ENCODE measurements around the gene ABRAXAS1. TPM values are rescaled to one million over a fixed set of nuclear protein-coding genes. Genes with fewer than 3 reads are reported as not detected.

ABRAXAS1 gene
- polyA plus RNA-seq, 1 of the 3 experiments (the other 2 are of a cell fraction) = 4.9 TPM

DNA sequence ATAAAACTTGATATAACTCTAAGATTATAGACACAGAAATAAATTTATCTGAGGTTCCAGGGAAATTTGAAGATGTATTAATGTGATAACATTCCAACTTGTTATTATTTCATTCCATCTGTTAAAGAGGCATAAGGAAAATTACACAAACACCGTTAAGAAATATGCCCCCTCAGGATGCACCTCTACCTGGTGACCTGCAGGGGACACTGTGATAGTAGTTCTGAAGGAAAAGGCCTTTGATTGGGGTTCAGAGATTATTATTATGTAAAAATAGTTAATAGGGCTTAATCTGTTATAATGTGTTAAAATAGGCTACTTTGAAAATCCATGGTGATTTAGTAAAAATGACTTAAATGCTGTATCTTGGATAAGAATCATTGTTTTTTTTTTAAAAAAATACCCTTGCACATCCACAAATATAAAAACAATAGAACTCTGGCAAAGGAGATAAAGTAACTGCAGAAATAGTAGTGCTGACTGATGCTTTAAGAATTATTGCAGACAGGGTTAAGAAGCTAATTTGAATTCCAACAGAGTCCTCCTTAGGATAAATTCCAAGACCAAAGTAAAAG lies 6.1 kb upstream of the ABRAXAS1 start:
- no peaks in the 10 kb centered on the region for H3K79me2 ChIP-seq (ENCODE audit: insufficient read depth)
- H2AFZ ChIP-seq (ENCODE audit: low read depth) = no peak overlapping the region
- no peak overlapping the region for H3K4me3 ChIP-seq (ENCODE audit: low read depth in 2 of 2, low read length in 1 of 2)
- no peaks in the 10 kb centered on the region for H3F3A ChIP-seq (replicated peaks; ENCODE audit: insufficient read depth)
- CTCF ChIA-PET = interaction anchor here (0.8 to 2.0 kb wide), 7 partner anchors 8 to 156 kb away, joined by 3 to 8 read pairs (median 3); partner anchors contain the start of gene GPAT3
- no peaks in the 10 kb centered on the region for H3K27me3 ChIP-seq (ENCODE audit: insufficient read depth)
- H3K4me1 ChIP-seq (ENCODE audit: control insufficient read depth in 1 of 2, insufficient read depth in 2 of 2, low read depth in 1 of 2, low read length in 1 of 2) = 0 out of 4 replicates have a peak, but pooled peaks cover 0 to 6% of the 10 kb centered on the region in 2 experiments
- no peaks in the 10 kb centered on the region for H3K36me3 ChIP-seq (replicated peaks in 1 of 2; ENCODE audit: control insufficient read depth in 1 of 2, insufficient read depth in 2 of 2, low read length in 1 of 2)
- POLR2A ChIA-PET = no interaction called here
- H3K9me2 ChIP-seq = no peaks in the 10 kb centered on the region
- H3K9ac ChIP-seq = no peak overlapping the region
- no peak overlapping the region for H3K4me2 ChIP-seq
- peak; percentile 64 for DNase-seq
- no peak overlapping the region for H3K27ac ChIP-seq (ENCODE audit: low read depth in 2 of 2, low read length in 1 of 2)
- TF ChIP-seq TCF12 (IDR thresholded peaks at IDR 0.05) (no peak), SMC3 (IDR thresholded peaks at IDR 0.05; ENCODE audit: low read depth, low read length) (peak; percentile 63), MXI1 (IDR thresholded peaks at IDR 0.05; ENCODE audit: low read depth, low read length) (no peak), EZH2phosphoT487 (IDR thresholded peaks at IDR 0.05; ENCODE audit: borderline replicate concordance, low read depth) (no peak), RAD21 (IDR thresholded peaks at IDR 0.05; ENCODE audit: low read length) (peak; percentile 70), CHD2 (IDR thresholded peaks at IDR 0.05; ENCODE audit: low read length, partially characterized antibody) (no peak), NRF1 (IDR thresholded peaks at IDR 0.05; ENCODE audit: low read depth, low read length) (no peak), RCOR1 (IDR thresholded peaks at IDR 0.05; ENCODE audit: low read length) (no peak), GABPA (IDR thresholded peaks at IDR 0.05; ENCODE audit: low read depth) (no peak)
- TF ChIP-seq, protein P1, sequence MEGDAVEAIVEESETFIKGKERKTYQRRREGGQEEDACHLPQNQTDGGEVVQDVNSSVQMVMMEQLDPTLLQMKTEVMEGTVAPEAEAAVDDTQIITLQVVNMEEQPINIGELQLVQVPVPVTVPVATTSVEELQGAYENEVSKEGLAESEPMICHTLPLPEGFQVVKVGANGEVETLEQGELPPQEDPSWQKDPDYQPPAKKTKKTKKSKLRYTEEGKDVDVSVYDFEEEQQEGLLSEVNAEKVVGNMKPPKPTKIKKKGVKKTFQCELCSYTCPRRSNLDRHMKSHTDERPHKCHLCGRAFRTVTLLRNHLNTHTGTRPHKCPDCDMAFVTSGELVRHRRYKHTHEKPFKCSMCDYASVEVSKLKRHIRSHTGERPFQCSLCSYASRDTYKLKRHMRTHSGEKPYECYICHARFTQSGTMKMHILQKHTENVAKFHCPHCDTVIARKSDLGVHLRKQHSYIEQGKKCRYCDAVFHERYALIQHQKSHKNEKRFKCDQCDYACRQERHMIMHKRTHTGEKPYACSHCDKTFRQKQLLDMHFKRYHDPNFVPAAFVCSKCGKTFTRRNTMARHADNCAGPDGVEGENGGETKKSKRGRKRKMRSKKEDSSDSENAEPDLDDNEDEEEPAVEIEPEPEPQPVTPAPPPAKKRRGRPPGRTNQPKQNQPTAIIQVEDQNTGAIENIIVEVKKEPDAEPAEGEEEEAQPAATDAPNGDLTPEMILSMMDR (IDR thresholded peaks at IDR 0.05) = peak; percentile 94
- TF ChIP-seq, protein P2, sequence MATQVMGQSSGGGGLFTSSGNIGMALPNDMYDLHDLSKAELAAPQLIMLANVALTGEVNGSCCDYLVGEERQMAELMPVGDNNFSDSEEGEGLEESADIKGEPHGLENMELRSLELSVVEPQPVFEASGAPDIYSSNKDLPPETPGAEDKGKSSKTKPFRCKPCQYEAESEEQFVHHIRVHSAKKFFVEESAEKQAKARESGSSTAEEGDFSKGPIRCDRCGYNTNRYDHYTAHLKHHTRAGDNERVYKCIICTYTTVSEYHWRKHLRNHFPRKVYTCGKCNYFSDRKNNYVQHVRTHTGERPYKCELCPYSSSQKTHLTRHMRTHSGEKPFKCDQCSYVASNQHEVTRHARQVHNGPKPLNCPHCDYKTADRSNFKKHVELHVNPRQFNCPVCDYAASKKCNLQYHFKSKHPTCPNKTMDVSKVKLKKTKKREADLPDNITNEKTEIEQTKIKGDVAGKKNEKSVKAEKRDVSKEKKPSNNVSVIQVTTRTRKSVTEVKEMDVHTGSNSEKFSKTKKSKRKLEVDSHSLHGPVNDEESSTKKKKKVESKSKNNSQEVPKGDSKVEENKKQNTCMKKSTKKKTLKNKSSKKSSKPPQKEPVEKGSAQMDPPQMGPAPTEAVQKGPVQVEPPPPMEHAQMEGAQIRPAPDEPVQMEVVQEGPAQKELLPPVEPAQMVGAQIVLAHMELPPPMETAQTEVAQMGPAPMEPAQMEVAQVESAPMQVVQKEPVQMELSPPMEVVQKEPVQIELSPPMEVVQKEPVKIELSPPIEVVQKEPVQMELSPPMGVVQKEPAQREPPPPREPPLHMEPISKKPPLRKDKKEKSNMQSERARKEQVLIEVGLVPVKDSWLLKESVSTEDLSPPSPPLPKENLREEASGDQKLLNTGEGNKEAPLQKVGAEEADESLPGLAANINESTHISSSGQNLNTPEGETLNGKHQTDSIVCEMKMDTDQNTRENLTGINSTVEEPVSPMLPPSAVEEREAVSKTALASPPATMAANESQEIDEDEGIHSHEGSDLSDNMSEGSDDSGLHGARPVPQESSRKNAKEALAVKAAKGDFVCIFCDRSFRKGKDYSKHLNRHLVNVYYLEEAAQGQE (IDR thresholded peaks at IDR 0.05; ENCODE audit: low read depth, low read length) = no peak
- TF ChIP-seq, protein P3, sequence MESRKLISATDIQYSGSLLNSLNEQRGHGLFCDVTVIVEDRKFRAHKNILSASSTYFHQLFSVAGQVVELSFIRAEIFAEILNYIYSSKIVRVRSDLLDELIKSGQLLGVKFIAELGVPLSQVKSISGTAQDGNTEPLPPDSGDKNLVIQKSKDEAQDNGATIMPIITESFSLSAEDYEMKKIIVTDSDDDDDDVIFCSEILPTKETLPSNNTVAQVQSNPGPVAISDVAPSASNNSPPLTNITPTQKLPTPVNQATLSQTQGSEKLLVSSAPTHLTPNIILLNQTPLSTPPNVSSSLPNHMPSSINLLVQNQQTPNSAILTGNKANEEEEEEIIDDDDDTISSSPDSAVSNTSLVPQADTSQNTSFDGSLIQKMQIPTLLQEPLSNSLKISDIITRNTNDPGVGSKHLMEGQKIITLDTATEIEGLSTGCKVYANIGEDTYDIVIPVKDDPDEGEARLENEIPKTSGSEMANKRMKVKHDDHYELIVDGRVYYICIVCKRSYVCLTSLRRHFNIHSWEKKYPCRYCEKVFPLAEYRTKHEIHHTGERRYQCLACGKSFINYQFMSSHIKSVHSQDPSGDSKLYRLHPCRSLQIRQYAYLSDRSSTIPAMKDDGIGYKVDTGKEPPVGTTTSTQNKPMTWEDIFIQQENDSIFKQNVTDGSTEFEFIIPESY (IDR thresholded peaks at IDR 0.05; ENCODE audit: borderline replicate concordance, low read depth) = no peak
- TF ChIP-seq, protein P4, sequence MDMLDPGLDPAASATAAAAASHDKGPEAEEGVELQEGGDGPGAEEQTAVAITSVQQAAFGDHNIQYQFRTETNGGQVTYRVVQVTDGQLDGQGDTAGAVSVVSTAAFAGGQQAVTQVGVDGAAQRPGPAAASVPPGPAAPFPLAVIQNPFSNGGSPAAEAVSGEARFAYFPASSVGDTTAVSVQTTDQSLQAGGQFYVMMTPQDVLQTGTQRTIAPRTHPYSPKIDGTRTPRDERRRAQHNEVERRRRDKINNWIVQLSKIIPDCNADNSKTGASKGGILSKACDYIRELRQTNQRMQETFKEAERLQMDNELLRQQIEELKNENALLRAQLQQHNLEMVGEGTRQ (IDR thresholded peaks at IDR 0.05; ENCODE audit: borderline replicate concordance, low read depth, low read length) = no peak
- no peaks in the 10 kb centered on the region for H4K20me1 ChIP-seq (ENCODE audit: insufficient read depth)
- no peaks in the 10 kb centered on the region for H3K9me3 ChIP-seq
- 6% methylated on average over 1 of the region's 1 CpG for WGBS (ENCODE audit: low lambda C conversion rate)

All from SK-N-SH (cell line).